HL-60 (cell line): ENCODE results near the gene CLDN19.

Experiments
- DNase-seq, 2 experiments: peaks; one replicate each; pipeline ENCODE4 v3.0.0-alpha.2; 2010 to 2020; ENCODE audit warnings: low read depth in 1 of 2, low spot score in 1 of 2
- H3K27ac ChIP-seq: fragments of 250-450 bp; sonication (Bioruptor Pico); replicated peaks from 2 replicates; pipeline ENCODE4 v1.5.1; 2020; ENCODE audit warnings: mild to moderate bottlenecking, moderate library complexity
- H3K27me3 ChIP-seq: fragments of 250-450 bp; sonication (Bioruptor Pico); 2 replicates; pipeline ENCODE4 v1.5.1; 2021; ENCODE audit warnings: mild to moderate bottlenecking, moderate library complexity; ENCODE audit not compliant: insufficient read depth, poor library complexity, severe bottlenecking
- H3K4me3 ChIP-seq: replicated peaks from 2 replicates; pipeline ENCODE4 v1.5.1; 2011; ENCODE audit warnings: mild to moderate bottlenecking, control low read depth, low read length; ENCODE audit not compliant: insufficient read depth
- GABPA ChIP-seq: IDR thresholded peaks from 2 replicates; pipeline ENCODE4 v1.6.1; 2012; ENCODE audit warnings: low read depth
- POLR2AphosphoS5 ChIP-seq: IDR thresholded peaks from 2 replicates; pipeline ENCODE4 v1.6.1; 2012; ENCODE audit warnings: low read depth
- SPI1 ChIP-seq: IDR thresholded peaks from 2 replicates; pipeline ENCODE4 v1.6.1; 2012; ENCODE audit warnings: low read depth, mild to moderate bottlenecking, borderline replicate concordance
- TF ChIP-seq, protein P1 (sequence below): IDR thresholded peaks from one replicate; pipeline ENCODE4 v1.5.1; 2011; ENCODE audit warnings: low read length, control low read depth, inconsistent platforms; ENCODE audit not compliant: insufficient read depth
- TF ChIP-seq, protein P2 (sequence below): IDR thresholded peaks from 2 replicates; pipeline ENCODE4 v1.6.1; 2012; ENCODE audit warnings: low read depth; ENCODE audit not compliant: insufficient replicate concordance

The CLDN19 gene

DNA sequence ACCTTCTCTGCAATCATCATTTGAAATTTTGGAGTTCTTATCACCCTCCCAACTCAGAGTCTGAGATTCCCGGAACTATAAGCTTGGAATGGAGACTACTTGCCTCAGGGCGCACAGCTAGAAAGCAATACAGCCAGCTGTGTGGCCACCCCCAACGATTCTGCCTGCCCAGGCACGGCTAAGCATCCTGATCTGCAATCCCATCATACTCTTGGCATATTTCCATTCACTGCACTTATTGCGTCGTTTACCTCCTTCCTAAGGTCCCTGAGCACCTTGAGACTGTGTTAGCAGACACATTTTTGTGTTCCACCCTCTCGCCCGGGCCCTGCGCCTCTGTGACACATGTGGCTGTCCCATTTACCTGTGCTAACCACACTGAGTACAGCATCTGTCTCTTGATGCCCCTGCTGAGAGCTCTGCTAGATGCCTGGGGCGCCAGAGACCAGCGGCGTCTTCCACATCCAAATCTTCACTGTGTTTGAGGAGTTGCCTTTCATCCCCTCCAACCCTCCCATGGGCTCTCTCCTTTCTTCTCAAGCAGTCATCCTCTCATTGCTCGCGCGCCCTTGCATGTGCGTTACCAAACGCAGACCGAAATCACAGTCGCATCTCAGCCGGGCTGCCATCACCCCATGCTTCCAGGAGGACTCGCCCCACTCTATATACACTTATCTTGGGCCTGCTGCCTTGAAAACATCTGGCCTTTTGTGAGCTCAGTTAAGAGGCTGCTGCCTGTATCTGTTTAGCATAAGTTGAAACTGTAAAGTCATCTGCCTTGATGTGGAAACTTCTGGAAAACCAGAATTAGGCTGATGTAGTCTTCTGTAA, 3.5 kb upstream of the CLDN19 start:
- H3K27ac ChIP-seq = no peak overlapping the region
- no peak overlapping the region for H3K4me3 ChIP-seq
- no peaks in the 10 kb centered on the region for H3K27me3 ChIP-seq
- no peak for DNase-seq
- TF ChIP-seq POLR2AphosphoS5 (no peak), GABPA (no peak), SPI1 (no peak)
- TF ChIP-seq, protein P1, sequence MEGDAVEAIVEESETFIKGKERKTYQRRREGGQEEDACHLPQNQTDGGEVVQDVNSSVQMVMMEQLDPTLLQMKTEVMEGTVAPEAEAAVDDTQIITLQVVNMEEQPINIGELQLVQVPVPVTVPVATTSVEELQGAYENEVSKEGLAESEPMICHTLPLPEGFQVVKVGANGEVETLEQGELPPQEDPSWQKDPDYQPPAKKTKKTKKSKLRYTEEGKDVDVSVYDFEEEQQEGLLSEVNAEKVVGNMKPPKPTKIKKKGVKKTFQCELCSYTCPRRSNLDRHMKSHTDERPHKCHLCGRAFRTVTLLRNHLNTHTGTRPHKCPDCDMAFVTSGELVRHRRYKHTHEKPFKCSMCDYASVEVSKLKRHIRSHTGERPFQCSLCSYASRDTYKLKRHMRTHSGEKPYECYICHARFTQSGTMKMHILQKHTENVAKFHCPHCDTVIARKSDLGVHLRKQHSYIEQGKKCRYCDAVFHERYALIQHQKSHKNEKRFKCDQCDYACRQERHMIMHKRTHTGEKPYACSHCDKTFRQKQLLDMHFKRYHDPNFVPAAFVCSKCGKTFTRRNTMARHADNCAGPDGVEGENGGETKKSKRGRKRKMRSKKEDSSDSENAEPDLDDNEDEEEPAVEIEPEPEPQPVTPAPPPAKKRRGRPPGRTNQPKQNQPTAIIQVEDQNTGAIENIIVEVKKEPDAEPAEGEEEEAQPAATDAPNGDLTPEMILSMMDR = no peak
- TF ChIP-seq, protein P2, sequence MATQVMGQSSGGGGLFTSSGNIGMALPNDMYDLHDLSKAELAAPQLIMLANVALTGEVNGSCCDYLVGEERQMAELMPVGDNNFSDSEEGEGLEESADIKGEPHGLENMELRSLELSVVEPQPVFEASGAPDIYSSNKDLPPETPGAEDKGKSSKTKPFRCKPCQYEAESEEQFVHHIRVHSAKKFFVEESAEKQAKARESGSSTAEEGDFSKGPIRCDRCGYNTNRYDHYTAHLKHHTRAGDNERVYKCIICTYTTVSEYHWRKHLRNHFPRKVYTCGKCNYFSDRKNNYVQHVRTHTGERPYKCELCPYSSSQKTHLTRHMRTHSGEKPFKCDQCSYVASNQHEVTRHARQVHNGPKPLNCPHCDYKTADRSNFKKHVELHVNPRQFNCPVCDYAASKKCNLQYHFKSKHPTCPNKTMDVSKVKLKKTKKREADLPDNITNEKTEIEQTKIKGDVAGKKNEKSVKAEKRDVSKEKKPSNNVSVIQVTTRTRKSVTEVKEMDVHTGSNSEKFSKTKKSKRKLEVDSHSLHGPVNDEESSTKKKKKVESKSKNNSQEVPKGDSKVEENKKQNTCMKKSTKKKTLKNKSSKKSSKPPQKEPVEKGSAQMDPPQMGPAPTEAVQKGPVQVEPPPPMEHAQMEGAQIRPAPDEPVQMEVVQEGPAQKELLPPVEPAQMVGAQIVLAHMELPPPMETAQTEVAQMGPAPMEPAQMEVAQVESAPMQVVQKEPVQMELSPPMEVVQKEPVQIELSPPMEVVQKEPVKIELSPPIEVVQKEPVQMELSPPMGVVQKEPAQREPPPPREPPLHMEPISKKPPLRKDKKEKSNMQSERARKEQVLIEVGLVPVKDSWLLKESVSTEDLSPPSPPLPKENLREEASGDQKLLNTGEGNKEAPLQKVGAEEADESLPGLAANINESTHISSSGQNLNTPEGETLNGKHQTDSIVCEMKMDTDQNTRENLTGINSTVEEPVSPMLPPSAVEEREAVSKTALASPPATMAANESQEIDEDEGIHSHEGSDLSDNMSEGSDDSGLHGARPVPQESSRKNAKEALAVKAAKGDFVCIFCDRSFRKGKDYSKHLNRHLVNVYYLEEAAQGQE = no peak

DNA sequence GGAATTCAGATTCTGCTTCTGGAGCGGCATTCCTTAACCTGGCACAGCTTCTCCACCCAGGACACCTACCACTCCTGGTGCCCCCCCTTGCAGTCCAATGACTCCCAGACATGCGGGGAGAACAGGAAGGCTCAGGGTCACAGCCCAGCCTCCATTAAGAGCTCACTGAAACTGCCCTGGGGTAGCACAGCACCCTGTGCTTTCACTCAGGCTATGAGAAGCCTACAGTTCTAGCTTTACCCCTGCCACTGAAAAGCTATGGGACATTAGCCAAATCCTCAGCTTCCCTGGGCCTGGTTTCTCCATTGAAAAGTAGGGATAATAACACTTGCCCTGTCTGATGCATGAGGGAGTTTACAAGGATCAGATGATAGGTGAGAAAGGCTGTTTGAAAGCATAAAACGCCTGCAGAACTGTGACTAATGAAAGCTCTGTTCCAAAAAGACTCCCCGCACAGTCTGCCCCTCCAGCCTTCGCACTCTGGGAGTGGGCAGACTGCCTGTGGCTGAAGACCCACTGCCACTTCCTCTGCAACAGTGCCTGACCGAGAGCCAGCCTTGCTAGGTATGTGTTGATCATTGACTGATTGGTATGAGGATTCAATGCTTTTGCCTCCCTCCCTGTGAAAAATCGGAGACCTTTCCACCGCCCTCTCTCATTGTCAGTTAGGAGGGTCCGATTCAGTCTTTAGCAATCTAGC, 2.7 kb upstream of the CLDN19 start:
- TF ChIP-seq POLR2AphosphoS5 = no peak
- no peak overlapping the region for H3K27ac ChIP-seq
- H3K27me3 ChIP-seq = no peaks in the 10 kb centered on the region
- no peak for DNase-seq
- no peak overlapping the region for H3K4me3 ChIP-seq

DNA sequence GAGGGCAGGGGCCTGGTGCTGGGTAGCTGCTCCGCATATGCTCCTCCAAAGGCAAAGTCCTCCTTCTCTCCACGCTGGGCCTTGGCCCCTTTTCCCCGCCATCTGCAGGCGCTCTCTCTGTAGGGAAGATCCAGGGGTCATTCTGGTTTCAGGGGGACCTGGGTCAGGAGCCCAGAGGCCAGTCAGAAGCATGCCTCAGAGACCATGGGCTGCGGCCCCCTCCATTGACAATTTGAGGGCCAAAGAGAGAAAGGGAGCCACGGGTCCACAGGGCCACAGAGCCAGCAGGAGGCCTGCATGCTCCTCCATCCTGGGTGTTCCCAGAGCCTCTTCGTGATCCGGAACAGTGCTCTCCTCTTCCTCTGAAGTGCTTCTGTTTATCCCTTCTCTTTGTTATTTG, 2.1 kb upstream of the CLDN19 start:
- no peak overlapping the region for H3K4me3 ChIP-seq
- DNase-seq = no peak
- TF ChIP-seq, protein P1 = no peak
- TF ChIP-seq, protein P2 = no peak
- TF ChIP-seq SPI1 = no peak
- TF ChIP-seq POLR2AphosphoS5 = no peak
- TF ChIP-seq GABPA = no peak
- H3K27ac ChIP-seq = no peak overlapping the region
- H3K27me3 ChIP-seq = no peaks in the 10 kb centered on the region

DNA sequence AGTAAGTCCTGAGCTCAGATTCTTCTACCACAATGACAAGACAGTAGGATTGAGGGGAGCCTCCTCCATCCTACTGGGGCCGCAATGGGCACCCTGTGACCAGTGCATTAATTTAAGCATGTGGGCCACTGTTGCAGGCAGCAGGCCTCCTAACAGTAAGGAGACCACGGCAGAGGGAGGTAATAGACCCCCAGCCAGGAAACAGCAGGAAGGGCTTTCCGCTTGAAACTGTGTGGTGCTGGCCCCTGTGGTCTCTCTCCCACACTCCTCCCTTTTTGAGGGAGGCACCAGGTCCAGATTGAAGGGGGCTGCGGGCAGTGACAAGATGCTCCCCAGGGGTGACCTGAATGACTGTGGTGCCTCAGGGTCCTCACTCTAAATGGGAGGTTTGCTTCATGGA, 1.7 kb upstream of the CLDN19 start:
- no peak for DNase-seq
- Histone ChIP-seq H3K4me3 (no peak overlapping the region), H3K27me3 (no peaks in the 10 kb centered on the region), H3K27ac (no peak overlapping the region)
- TF ChIP-seq POLR2AphosphoS5 (no peak), GABPA (no peak), SPI1 (no peak)
- TF ChIP-seq, protein P2 = no peak
- TF ChIP-seq, protein P1 = no peak
